K562 (cell line): ENCODE results near the gene SLC25A45. TPM values are rescaled to one million over a fixed set of nuclear protein-coding genes. Genes with fewer than 3 reads are reported as not detected.
A peak's percentile ranks its signal among the peaks of the same experiment; 100 is the strongest.

Experiments
- ARID2 ChIP-seq: fragments of 450-650 bp; IDR thresholded peaks from 2 replicates; pipeline ENCODE4 v1.6.1; 2017; ENCODE audit warnings: antibody characterized with exemption, mild to moderate bottlenecking
- BRD9 ChIP-seq: fragments of 450-650 bp; IDR thresholded peaks from 2 replicates; pipeline ENCODE4 v1.6.1; 2018; ENCODE audit warnings: low read depth; ENCODE audit not compliant: partially characterized antibody
- CBX3 ChIP-seq, 2 experiments: IDR thresholded peaks; 1 replicate in 1 of 2; 2 replicates in 1 of 2; pipeline ENCODE4 v1.6.1; 2012; ENCODE audit warnings: inconsistent platforms in 2 of 2, low read length in 2 of 2, borderline replicate concordance in 1 of 2, control low read depth in 1 of 2
- CEBPG ChIP-seq, 3 experiments: fragments of 200-800 bp in 1 of 3; sonication (Bioruptor generic) in 1 of 3; sonication (generic) in 1 of 3; formaldehyde crosslinking in 1 of 3; IDR thresholded peaks in 2 of 3; conservative IDR thresholded peaks in 1 of 3; 2 replicates each; pipeline versions ENCODE4 v1.6.1 to v1.8.0; 2016 to 2022; ENCODE audit warnings: missing compliant biosample characterization in 2 of 3, missing genetic modification characterization in 2 of 3, mild to moderate bottlenecking in 1 of 3, missing genetic modification reagents in 1 of 3
- CREB1 ChIP-seq, 2 experiments: sonication (generic) in 1 of 2; formaldehyde crosslinking in 1 of 2; IDR thresholded peaks; 2 replicates each; pipeline versions ENCODE4 v1.6.1 to v1.8.0; 2012 to 2022; ENCODE audit warnings: inconsistent platforms in 1 of 2, mild to moderate bottlenecking in 1 of 2, missing genetic modification reagents in 1 of 2, moderate library complexity in 1 of 2
- EZH2 ChIP-seq: IDR thresholded peaks from 2 replicates; pipeline ENCODE4 v1.6.1; 2012; ENCODE audit warnings: low read depth, mild to moderate bottlenecking, inconsistent platforms, low read length, borderline replicate concordance
- MLLT1 ChIP-seq, 2 experiments: fragments of 450-650 bp; IDR thresholded peaks; 2 replicates each; pipeline ENCODE4 v1.6.1; 2016
- NEUROD1 ChIP-seq: fragments of 150-350 bp; IDR thresholded peaks from 2 replicates; pipeline ENCODE4 v1.6.1; 2014; ENCODE audit warnings: borderline replicate concordance, low read length, low read depth; ENCODE audit not compliant: partially characterized antibody
- NFIC ChIP-seq: fragments of 450-650 bp; IDR thresholded peaks from 2 replicates; pipeline ENCODE4 v1.6.1; 2017; ENCODE audit warnings: mild to moderate bottlenecking, inconsistent platforms
- NKRF ChIP-seq: fragments of 450-650 bp; IDR thresholded peaks from 2 replicates; pipeline ENCODE4 v1.6.1; 2016; ENCODE audit warnings: borderline replicate concordance
- PML ChIP-seq: IDR thresholded peaks from 2 replicates; pipeline ENCODE4 v1.6.1; 2012; ENCODE audit warnings: low read length, inconsistent platforms
- PTRF ChIP-seq: fragments of 450-650 bp; IDR thresholded peaks from 2 replicates; pipeline ENCODE4 v1.6.1; 2016; ENCODE audit warnings: mild to moderate bottlenecking, missing genetic modification characterization, missing compliant biosample characterization
- RBM34 ChIP-seq: fragments of 200-400 bp; formaldehyde crosslinking; IDR thresholded peaks from 2 replicates; pipeline ENCODE4 v1.6.1; 2018; ENCODE audit warnings: low read length, borderline replicate concordance; ENCODE audit not compliant: insufficient read depth
- RBM39 ChIP-seq: fragments of 200-400 bp; formaldehyde crosslinking; optimal IDR thresholded peaks from 2 replicates; pipeline ENCODE3; 2018; ENCODE audit warnings: low read depth, low read length
- SRSF3 ChIP-seq: fragments of 200-400 bp; formaldehyde crosslinking; IDR thresholded peaks from 2 replicates; pipeline ENCODE4 v1.6.1; 2016; ENCODE audit warnings: mild to moderate bottlenecking, low read length, moderate library complexity; ENCODE audit not compliant: insufficient read depth
- TAF1 ChIP-seq: IDR thresholded peaks from 2 replicates; pipeline ENCODE4 v1.6.1; 2011; ENCODE audit warnings: mild to moderate bottlenecking, low read length, moderate library complexity; ENCODE audit not compliant: insufficient read depth, control insufficient read depth, severe bottlenecking; ENCODE audit errors: extremely low read depth
- TBL1XR1 ChIP-seq, 2 experiments: IDR thresholded peaks; 2 replicates each; pipeline ENCODE4 v1.6.1; 2012; ENCODE audit warnings: improper control_type of control experiment in 2 of 2, low read length in 2 of 2, mild to moderate bottlenecking in 1 of 2
- THAP12 ChIP-seq: fragments of 250-450 bp; sonication (Bioruptor Pico); IDR thresholded peaks from 2 replicates; pipeline ENCODE4 v1.9.0; 2021; ENCODE audit warnings: mild to moderate bottlenecking, inconsistent platforms
- ZNF134 ChIP-seq: fragments of 250-450 bp; sonication (Bioruptor Pico); conservative IDR thresholded peaks from 2 replicates; pipeline ENCODE4 v1.4.0; 2020
- ZNF146 ChIP-seq: IDR thresholded peaks from one replicate; pipeline ENCODE4 v1.6.1; 2018; ENCODE audit warnings: missing compliant biosample characterization; ENCODE audit not compliant: unreplicated experiment
- ZNF224 ChIP-seq: sonication (generic); formaldehyde crosslinking; IDR thresholded peaks from 2 replicates; pipeline ENCODE4 v1.8.0; 2022; ENCODE audit warnings: mild to moderate bottlenecking, missing genetic modification reagents
- ZNF253 ChIP-seq: fragments of 250-450 bp; sonication (Bioruptor Pico); conservative IDR thresholded peaks from 2 replicates; pipeline ENCODE4 v1.6.1; 2021; ENCODE audit warnings: mild to moderate bottlenecking
- polyA plus RNA-seq, 8 experiments: library from polyadenylated mRNA; depleted of rRNA in 4 of 8; stranded (reverse) in 5 of 8; unstranded in 3 of 8; fragments of >200 nt; fragmentation: Nextera tagmentation in 2 of 8; fragmentation: Illumina TruSeq in 1 of 8; extraction: Ambion mirVana in 2 of 8; extraction: Trizol in 1 of 8; gene quantifications; 2 replicates each; pipeline versions ENCODE4 v1.2.1 to v1.2.3, GENCODE V29; 2011 to 2014; ENCODE audit warnings: inconsistent platforms in 1 of 8, missing spikeins in 1 of 8
- total RNA-seq, 7 experiments: library from RNA; depleted of rRNA in 6 of 7; stranded (reverse); fragments of >200 nt in 6 of 7; fragmentation: Illumina TruSeq in 2 of 7; extraction: Trizol in 2 of 7; gene quantifications; 2 replicates each; pipeline versions ENCODE4 v1.2.1 to v1.2.3, GENCODE V29; 2011 to 2021; ENCODE audit warnings: low replicate concordance in 1 of 7

Gene SLC25A45
- total and polyA plus RNA-seq, 9 of the 15 experiments (the other 6 are each of a cell fraction or from before 2014, with no cell fraction given), result 0.15 to 2.3 (median 0.68) TPM

- no peak for TF ChIP-seq CREB1 (IDR thresholded peaks at IDR 0.05)
- TF ChIP-seq CREB1 (CRISPR knock-in tag; IDR thresholded peaks at IDR 0.05), result no peak
- TF ChIP-seq PML, result no peak
- 0 out of 4 replicates have a peak, but pooled peaks of 1 of the 2 experiments have one; percentile 29 for TF ChIP-seq TBL1XR1 (IDR thresholded peaks at IDR 0.05; ENCODE audit: low read length in 2 of 2)
- TF ChIP-seq ARID2, result peak; percentile 61; the same call in 1 of the 2 replicates
- no peak for TF ChIP-seq ZNF253 (CRISPR knock-in tag)
- no peak for TF ChIP-seq RBM39
- TF ChIP-seq THAP12 (CRISPR knock-in tag), result no peak
- TF ChIP-seq BRD9, result peak; percentile 90
- TF ChIP-seq ZNF146 (CRISPR knock-in tag), result no peak
- TF ChIP-seq ZNF224 (CRISPR knock-in tag), result no peak
- no peak for TF ChIP-seq RBM34
- no peak for TF ChIP-seq SRSF3
- no peak for TF ChIP-seq ZNF134 (CRISPR knock-in tag)
- TF ChIP-seq CEBPG (CRISPR knock-in tag; IDR thresholded peaks at IDR 0.05), result no peak
- no peak for TF ChIP-seq CEBPG (tag; conservative IDR thresholded peaks at IDR 0.05 in 1 of 2, IDR thresholded peaks at IDR 0.05 in 1 of 2)
- no peak for TF ChIP-seq CBX3 (IDR thresholded peaks at IDR 0.05; ENCODE audit: borderline replicate concordance in 1 of 2, low read length in 2 of 2)
- 0 out of 2 replicates have a peak, but pooled peaks have one; percentile 13 for TF ChIP-seq NFIC
- no peak for TF ChIP-seq PTRF (tag)
- TF ChIP-seq NEUROD1, result peak; percentile 12
- peak in 1 of 2 experiments; percentile 48; a peak in 1 of 4 replicates for TF ChIP-seq MLLT1 (IDR thresholded peaks at IDR 0.05)
- no peak for TF ChIP-seq TAF1
- TF ChIP-seq EZH2, result no peak
- TF ChIP-seq NKRF, result no peak
These were observed 16.1 kb downstream of the SLC25A45 start (continued) for GRCh38 chr11:65366340-65366773.
